Forelimb muscle (tissue), 1 donor: ENCODE measurements around the gene ADRB2. TPM values are rescaled to one million over a fixed set of nuclear protein-coding genes. Genes with fewer than 3 reads are reported as not detected.

ENCODE experiments used
- DNase-seq: peaks from one replicate; pipeline ENCODE4 v3.0.0-alpha.2; 2013; ENCODE audit warnings: low read depth
- polyA plus RNA-seq: library from polyadenylated mRNA; unstranded; fragments of 120-200 nt; gene quantifications from one replicate; pipeline ENCODE4 v1.2.1, GENCODE V29; 2013; ENCODE audit not compliant: insufficient read length

ADRB2 gene
- polyA plus RNA-seq, 1 donor: 1.0 TPM

DNA sequence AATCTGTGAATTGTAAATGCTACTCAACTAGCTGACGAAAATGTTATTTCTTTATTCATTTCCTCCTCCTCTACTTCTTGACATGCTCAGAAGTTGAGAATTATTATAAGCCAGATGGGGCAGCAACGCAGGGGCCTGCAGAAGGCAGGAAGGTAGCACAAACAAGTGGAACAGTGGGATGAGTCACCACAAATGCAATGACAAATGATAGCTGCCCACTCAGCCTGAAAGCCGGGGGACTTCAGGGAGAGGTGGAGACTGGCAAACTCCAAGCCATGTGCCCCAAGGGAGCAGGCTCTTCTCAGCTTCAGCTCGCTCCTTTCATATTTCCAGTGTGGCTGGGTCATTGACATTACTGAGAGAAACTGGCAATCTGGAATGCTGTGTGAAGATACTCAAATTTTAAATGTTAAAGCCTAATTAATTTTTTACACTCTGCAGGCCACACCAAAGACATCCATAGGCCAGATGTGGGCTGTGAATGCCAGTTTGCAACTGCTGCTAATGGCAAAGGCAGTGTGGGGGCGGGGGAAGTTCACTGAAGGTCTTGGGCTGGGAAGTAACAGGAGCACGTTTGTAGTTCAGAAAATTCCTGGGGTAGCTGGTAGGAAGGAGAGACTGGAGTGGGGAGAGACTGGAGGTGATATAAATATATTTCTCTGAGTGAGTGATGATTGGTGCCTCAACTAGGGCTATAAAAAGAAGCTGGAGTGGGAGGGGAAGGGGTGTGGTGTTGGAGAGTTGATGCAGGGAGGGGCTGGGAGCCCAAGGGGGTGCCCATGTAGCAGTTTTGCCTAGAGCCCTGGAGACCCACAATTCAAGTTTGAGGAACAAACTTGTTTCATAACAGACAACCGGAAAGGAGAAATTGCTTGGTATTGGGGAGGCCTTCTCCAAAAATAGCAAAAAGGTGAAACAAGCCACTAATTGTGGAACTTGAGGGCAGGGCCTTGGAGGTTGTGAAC lies 20.8 kb upstream of the ADRB2 start:
- no peak for DNase-seq

DNA sequence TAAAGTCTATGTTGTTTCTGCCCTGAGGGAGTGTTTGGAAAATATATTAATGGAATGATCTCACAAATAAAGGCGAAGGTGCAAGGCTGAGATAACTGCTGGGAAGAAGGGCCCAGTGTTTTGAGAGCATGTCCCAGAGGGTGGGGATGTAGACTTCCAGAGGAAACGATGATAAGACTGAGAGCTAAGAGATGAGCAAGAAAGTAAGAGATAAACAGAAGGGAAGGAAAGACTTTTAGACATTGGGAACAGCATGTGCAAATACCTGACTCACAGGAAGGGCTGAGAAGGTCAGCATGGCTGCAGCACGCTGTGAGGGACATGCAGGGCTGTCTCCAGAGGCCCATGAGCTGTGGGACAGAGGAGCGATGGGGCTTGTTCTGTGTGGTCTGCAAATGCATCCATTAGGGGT lies 19.9 kb upstream of the ADRB2 start:
- DNase-seq: no peak

DNA sequence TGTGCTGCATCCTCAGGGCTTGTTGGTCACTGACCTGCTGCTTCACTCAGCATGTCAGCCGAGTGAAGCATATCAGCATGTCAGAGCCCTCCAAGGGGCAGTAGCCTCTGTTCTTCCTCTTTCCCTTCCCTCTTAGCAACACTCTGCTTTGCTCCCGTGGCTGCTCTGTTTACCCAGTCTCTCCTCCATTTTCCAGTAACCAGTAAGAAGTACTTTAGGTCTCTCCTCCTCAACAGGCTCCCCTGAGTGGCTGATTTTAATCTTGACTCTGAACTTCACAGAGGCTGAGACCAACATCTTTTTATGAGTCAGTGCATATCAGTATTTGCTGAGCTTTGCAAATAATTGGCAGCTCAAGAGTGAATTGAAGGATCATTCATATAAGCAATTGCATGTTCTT lies 18.6 kb upstream of the ADRB2 start:
- DNase-seq: no peak

DNA sequence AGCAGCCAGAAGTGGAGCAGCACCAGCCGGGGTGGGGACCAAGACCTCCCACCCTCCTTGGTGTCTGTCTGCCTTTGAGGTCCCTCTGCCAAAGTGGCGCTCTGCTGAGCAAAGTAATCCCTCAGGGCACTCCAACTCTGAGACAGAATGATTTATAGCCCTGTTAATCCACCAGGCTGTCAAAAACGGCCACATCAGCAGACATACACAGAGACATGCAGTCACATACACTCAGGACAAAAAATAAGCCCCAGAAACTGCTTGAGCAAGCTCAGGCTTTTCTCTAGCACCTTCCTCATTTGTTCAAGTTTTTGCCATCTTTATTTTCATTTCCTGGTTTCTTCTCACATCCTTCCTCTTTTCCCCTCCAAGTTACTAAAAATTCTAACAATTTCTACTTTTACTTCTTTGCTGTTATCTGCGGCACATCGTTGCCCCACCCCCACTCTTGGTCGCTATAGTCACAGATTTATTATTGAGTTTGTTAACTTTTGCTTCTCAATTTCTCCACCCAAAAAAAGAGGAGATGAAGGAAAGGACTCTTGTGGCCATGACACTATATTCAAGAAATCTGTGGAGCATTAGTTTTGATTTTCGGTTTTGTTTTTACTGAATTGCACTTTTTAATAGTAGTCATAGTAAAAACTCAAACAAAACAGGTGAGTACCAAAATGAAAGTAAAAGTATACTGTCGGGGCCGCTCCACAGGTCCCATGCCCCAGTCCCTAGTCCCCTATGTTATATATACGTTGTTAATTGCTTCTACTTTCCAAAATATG lies 17.4 kb upstream of the ADRB2 start:
- DNase-seq: no peak

- DNase-seq: no peak
These were observed 16.5 kb upstream of the ADRB2 start for GRCh38 chr5:148809781-148810524.

DNA sequence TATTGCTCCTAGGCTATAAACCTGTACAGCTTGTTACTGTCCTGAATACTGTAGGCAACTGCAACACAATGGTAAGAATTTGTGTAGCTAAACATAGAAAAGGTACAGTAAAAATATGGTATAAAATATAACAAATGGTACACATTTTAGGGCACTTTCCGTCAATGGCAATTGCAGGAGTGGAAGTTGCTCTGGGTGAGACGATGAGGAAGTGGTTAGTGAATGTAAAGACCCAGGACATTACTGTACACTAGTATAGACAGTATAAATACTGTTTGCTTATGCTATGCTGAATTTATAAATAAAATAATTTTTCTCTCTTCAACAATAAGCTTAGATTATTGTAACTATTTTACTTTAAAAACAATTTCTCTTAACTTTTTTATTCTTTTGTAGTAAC lies 15.6 kb upstream of the ADRB2 start:
- no peak for DNase-seq

GRCh38 chr5:148811756-148812155 lies 14.7 kb upstream of the ADRB2 start:
- DNase-seq: no peak

GRCh38 chr5:148815086-148815485 lies 11.3 kb upstream of the ADRB2 start:
- DNase-seq: no peak

DNA sequence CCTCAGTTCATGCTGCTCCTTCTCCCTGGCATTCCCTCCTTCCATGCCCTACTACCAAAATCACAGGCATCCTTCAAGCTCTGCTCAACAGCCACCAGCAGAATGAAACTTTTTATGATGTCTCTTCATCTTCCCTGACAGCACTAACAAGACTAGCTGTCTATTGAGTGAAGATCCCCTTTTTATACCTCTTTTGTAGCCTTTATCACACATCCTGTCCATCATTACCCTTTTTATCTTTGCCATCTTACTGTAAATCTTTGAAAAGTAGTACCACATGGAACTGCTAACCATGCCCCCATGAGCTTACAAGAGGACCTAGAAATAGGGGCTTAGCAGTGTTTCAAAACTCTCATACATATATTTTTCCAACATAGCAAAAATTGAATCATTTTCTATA lies 10.8 kb upstream of the ADRB2 start:
- no peak for DNase-seq

DNA sequence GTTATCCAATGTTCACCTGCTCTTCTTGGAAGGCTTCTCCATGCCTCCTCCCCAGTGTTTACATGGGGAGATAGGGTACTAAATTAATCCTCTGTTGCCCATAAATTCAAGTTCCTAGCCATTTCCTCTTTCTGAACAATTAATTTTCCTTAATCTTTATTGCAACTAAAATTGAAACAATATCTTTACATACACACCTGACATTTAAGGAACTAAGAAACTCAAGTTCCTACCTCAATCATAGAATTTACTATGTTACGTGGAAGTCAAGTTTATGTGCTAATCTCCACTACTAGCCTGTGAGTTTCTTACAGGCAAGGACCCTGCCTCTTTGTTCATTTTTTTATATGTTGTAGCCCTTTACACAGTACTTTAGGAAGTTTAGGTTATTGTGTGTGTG lies 10.1 kb upstream of the ADRB2 start:
- no peak for DNase-seq

DNA sequence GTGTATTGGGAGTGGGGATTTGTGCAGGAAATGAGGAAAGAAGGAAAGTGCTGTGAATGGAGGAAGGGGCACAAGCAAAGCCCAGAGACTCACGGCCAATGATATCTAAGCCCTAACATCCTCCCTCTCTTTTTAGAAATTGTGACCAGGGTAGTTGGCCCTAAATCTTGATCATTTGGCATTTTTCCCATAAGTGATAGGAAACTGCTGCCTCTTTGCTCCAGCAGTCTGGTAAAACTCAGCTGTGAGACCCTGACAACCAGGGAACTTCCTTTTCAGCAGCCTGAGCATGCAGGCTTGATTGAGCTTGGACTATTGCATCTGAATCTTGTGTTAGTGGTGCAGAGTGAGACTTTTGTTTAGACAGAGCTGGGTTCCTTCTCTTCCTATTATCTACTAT lies 9.6 kb upstream of the ADRB2 start:
- no peak for DNase-seq

GRCh38 chr5:148817606-148818005 lies 8.8 kb upstream of the ADRB2 start:
- DNase-seq: no peak

DNA sequence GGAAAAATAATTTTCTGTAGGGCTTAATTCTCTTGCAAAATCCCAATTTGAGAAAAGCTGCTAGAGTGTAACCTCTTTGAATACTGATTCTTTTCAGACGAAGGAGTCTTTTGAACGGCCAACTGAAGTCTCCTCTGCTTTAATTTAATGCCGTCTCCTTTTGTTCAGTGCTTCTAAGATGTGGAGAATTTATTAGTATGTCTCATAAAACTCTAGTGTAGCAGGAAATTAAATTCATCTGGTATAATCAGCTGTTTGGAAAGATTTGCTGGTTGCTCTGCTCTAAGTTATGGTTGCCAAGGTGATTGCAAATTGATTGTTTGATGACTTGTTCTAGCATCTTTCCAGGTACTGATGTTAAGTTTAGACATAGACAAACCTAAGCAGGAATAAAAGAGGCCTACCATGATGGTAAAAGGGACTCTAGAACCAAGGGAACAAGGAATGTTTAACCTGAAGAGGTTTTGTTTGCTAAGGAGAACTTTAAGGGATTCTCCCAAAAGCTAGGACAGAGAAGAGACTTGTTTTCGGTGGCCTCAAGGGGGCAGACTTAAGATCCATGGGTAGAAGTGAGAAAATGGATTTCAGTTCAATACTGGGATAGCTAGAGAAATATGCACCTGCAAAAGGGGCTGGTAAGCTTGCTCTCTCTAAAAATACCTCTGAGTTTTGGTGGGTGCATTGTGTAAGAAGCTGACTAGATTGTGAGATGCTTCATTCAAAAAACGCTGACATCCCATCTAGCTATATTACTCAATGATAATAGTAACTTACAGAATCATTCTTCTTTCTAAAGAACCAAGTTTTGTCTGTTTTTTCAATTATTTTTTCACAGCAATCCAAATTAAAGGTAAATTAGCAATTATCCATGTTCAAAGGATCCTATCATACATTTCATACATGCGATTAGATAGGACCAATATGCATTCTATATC lies 5.7 kb upstream of the ADRB2 start:
- no peak for DNase-seq

GRCh38 chr5:148823871-148824270 lies 2.5 kb upstream of the ADRB2 start:
- no peak for DNase-seq

DNA sequence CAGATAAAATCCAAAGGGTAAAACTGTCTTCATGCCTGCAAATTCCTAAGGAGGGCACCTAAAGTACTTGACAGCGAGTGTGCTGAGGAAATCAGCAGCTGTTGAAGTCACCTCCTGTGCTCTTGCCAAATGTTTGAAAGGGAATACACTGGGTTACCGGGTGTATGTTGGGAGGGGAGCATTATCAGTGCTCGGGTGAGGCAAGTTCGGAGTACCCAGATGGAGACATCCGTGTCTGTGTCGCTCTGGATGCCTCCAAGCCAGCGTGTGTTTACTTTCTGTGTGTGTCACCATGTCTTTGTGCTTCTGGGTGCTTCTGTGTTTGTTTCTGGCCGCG lies 727 bp upstream of the ADRB2 start:
- DNase-seq: no peak

- no peak for DNase-seq
These were observed 294 bp downstream of the ADRB2 start for GRCh38 chr5:148826739-148827070.

GRCh38 chr5:148827723-148828122 lies 1.3 kb downstream of the ADRB2 start:
- DNase-seq: no peak

GRCh38 chr5:148828511-148829247 lies 2.3 kb downstream of the ADRB2 start:
- DNase-seq: no peak

DNA sequence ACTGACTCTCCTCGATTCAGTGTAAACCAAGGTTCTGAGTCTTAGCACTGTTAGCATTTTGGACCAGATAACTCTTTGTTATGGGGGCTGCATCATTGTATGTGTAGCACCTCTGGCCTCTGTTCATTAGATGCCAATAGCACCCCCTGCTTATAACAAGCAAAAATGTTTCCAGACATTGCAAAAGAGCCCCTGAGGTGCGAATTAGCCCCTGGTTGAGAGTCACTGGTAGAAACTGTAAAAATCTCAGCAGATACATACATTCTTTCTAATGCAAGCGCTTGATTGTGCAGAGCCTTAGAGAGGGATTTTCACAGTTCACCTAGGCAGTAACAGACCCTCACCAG lies 2.8 kb downstream of the ADRB2 start:
- no peak for DNase-seq

DNA sequence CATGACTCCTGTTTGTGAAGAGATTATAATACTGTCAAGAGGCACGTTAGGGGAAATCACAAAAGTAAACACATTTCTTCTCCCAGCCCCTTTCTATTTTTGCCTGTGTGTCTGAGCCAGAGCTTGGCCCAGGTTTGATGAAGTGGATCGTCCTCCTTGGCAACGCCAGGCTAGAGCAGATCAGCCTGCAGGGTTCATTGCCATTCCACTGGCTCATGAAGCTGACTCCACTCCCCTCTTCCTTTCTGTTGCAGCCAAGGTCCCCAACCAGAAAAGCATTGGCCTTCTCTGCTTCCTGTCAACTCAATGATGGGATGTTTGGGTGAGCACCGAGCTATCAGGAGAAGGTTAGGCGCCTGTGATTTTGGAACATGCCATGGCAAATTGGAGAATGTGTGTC lies 3.3 kb downstream of the ADRB2 start:
- no peak for DNase-seq

GRCh38 chr5:148830211-148830610 lies 3.8 kb downstream of the ADRB2 start:
- no peak for DNase-seq
